HepG2 (cell line): Measurements from ENCODE around the gene WDR73. TPM values are rescaled to one million over a fixed set of nuclear protein-coding genes. Genes with fewer than 3 reads are reported as not detected.

Source experiments
- ATAC-seq: fragments of 200-7000 bp; cut with Tn5 transposase; 3 replicates; pipeline ENCODE4 v1.9.1; 2020; ENCODE audit warnings: mild to moderate bottlenecking, moderate library complexity
- BruUV-seq: library from RNA; stranded (reverse); fragments of 400-500 nt; replicated peaks from 2 replicates; lab custom pipeline; 2021; lab: Mats Ljungman, UMichigan
- CTCF ChIA-PET: fragments of 300-600 bp; formaldehyde crosslinking; extraction: SDS; loops from one replicate; lab custom pipeline; 2021; ENCODE audit warnings: low total read pairs, inconsistent platforms, low intra/inter-chr PET ratio; lab: Yijun Ruan, JAX
- POLR2A ChIA-PET: fragments of 350-600 bp; sonication (Branson Sonifier 250); formaldehyde crosslinking; loops from one replicate; lab custom pipeline; 2020; ENCODE audit warnings: antibody characterized with exemption, inconsistent platforms; lab: Yijun Ruan, JAX
- DNase-seq: peaks from one replicate; pipeline ENCODE4 v3.0.0-alpha.2; 2015; ENCODE audit warnings: low spot score
- FAIRE-seq: peaks from 3 replicates; lab custom pipeline; 2011; peaks lifted over from hg19 to GRCh38; lab: Jason Lieb, UNC
- H2AFZ ChIP-seq: one replicate; pipeline ENCODE4 v1.6.1; 2011; ENCODE audit warnings: low read length, inconsistent platforms
- H3K27ac ChIP-seq: fragments of 300-600 bp; 3 replicates; pipeline ENCODE4 v1.8.0; 2011; ENCODE audit warnings: mixed run types, mild to moderate bottlenecking, mixed read lengths, low read length, inconsistent platforms; ENCODE audit not compliant: insufficient read depth; ENCODE audit errors: extremely low read length
- H3K27me3 ChIP-seq, 2 experiments: fragments of 200-600 bp in 1 of 2; 2 replicates in 1 of 2; 3 replicates in 1 of 2; pipeline versions ENCODE4 v1.6.0 to v1.8.0; 2011; ENCODE audit warnings: low read length in 2 of 2, mild to moderate bottlenecking in 2 of 2, moderate library complexity in 2 of 2, inconsistent platforms in 1 of 2; ENCODE audit not compliant: insufficient read depth in 2 of 2, control insufficient read depth in 1 of 2
- H3K36me3 ChIP-seq, 2 experiments: fragments of 200-600 bp in 1 of 2; replicated peaks in 1 of 2; 2 replicates in 1 of 2; 3 replicates in 1 of 2; pipeline versions ENCODE4 v1.5.1 to v1.8.0; 2011; ENCODE audit warnings: low read length in 2 of 2, inconsistent platforms in 1 of 2; ENCODE audit not compliant: insufficient read depth in 2 of 2, control insufficient read depth in 1 of 2
- H3K4me1 ChIP-seq: 2 replicates; pipeline ENCODE4 v1.5.1; 2012; ENCODE audit warnings: low read length, inconsistent platforms; ENCODE audit not compliant: insufficient read depth
- H3K4me2 ChIP-seq: 2 replicates; pipeline ENCODE4 v1.6.0; 2011; ENCODE audit warnings: low read depth, low read length, inconsistent platforms
- H3K4me3 ChIP-seq, 3 experiments: fragments of 200-600 bp in 1 of 3; sonication (generic), shearing (Covaris generic) in 1 of 3; replicated peaks in 1 of 3; 2 replicates each; pipeline ENCODE4 v1.5.1; 2011 to 2016; ENCODE audit warnings: low read length in 3 of 3, inconsistent platforms in 2 of 3, low read depth in 2 of 3, mild to moderate bottlenecking in 2 of 3, control low read depth in 1 of 3, mixed read lengths in 1 of 3; ENCODE audit not compliant: insufficient read depth in 1 of 3
- H3K79me2 ChIP-seq: one replicate; pipeline ENCODE4 v1.6.1; 2011; ENCODE audit warnings: low read length, inconsistent platforms; ENCODE audit not compliant: insufficient read depth
- H3K9ac ChIP-seq: 2 replicates; pipeline ENCODE4 v1.6.0; 2011; ENCODE audit warnings: mild to moderate bottlenecking, low read depth, low read length, inconsistent platforms; ENCODE audit not compliant: insufficient read depth
- H3K9me3 ChIP-seq: 2 replicates; pipeline ENCODE4 v1.5.1; 2012; ENCODE audit warnings: mild to moderate bottlenecking, low read length
- H4K20me1 ChIP-seq: 2 replicates; pipeline ENCODE4 v1.6.0; 2011; ENCODE audit warnings: inconsistent platforms, mild to moderate bottlenecking, low read length, moderate library complexity; ENCODE audit not compliant: insufficient read depth
- KDM1A ChIP-seq: IDR thresholded peaks from 2 replicates; pipeline ENCODE4 v1.6.1; 2016; ENCODE audit warnings: missing compliant biosample characterization
- SP2 ChIP-seq: sonication (generic); formaldehyde crosslinking; IDR thresholded peaks from 2 replicates; pipeline ENCODE4 v1.5.1; 2020; ENCODE audit warnings: mild to moderate bottlenecking, missing genetic modification reagents
- ZNF318 ChIP-seq: sonication (generic); formaldehyde crosslinking; IDR thresholded peaks from 2 replicates; pipeline ENCODE4 v1.4.0; 2020; ENCODE audit warnings: mild to moderate bottlenecking, missing genetic modification reagents
- ZNF331 ChIP-seq: sonication (generic); formaldehyde crosslinking; IDR thresholded peaks from 2 replicates; pipeline ENCODE4 v1.4.0; 2020; ENCODE audit warnings: missing genetic modification reagents
- ZNF546 ChIP-seq: sonication (generic); formaldehyde crosslinking; conservative IDR thresholded peaks from 2 replicates; pipeline ENCODE4 v1.8.1; 2023; ENCODE audit warnings: mild to moderate bottlenecking, missing genetic modification reagents
- WGBS: methylation state at CpG from one replicate; pipeline ENCODE4 v1.1.6; 2017; ENCODE audit warnings: low lambda C conversion rate; 5-methylcytosine and 5-hydroxymethylcytosine counted together
- in situ Hi-C: cut with HindIII; loops from 2 replicates; pipeline ENCODE4 v1.10.0; 2017; ENCODE audit warnings: low pct_unique_long_range_greater_than_20kb; ENCODE audit not compliant: extremely low pct_ligation_motif_present
- intact Hi-C: fragments of 100-400 bp; cut with micrococcal nuclease; formaldehyde crosslinking; loops from one replicate; pipeline ENCODE4 v1.10.0; 2022; ENCODE audit not compliant: unreplicated experiment
- polyA plus RNA-seq, 8 experiments: library from polyadenylated mRNA; depleted of rRNA in 3 of 8; stranded (reverse) in 7 of 8; unstranded in 1 of 8; fragments of >200 nt; fragmentation: Illumina TruSeq in 4 of 8; extraction: Trizol in 4 of 8; gene quantifications; 2 replicates each; pipeline versions ENCODE4 v1.2.1 to v1.2.3, GENCODE V29; 2011 to 2016; ENCODE audit warnings: low read depth in 4 of 8, missing spikeins in 1 of 8, mixed read lengths in 1 of 8; ENCODE audit not compliant: insufficient read depth in 1 of 8
- total RNA-seq, 5 experiments: library from RNA; depleted of rRNA; stranded (reverse); fragments of >200 nt; fragmentation: Illumina TruSeq; extraction: Trizol; gene quantifications; 2 replicates each; pipeline ENCODE4 v1.2.3, GENCODE V29; 2016; ENCODE audit warnings: low read depth in 1 of 5

WDR73 gene
- total and polyA plus RNA-seq, 2 of the 13 experiments (the other 11 are each of a cell fraction or from before 2014, with no cell fraction given) = 20.0 to 35.5 TPM

GRCh38 chr15:84703808-84704207 is 49.7 kb upstream of the WDR73 start (continued):
- TF ChIP-seq ZNF318 (CRISPR knock-in tag) = no peak
- no peak for TF ChIP-seq SP2 (CRISPR knock-in tag)
- TF ChIP-seq KDM1A (CRISPR knock-in tag) = no peak

DNA sequence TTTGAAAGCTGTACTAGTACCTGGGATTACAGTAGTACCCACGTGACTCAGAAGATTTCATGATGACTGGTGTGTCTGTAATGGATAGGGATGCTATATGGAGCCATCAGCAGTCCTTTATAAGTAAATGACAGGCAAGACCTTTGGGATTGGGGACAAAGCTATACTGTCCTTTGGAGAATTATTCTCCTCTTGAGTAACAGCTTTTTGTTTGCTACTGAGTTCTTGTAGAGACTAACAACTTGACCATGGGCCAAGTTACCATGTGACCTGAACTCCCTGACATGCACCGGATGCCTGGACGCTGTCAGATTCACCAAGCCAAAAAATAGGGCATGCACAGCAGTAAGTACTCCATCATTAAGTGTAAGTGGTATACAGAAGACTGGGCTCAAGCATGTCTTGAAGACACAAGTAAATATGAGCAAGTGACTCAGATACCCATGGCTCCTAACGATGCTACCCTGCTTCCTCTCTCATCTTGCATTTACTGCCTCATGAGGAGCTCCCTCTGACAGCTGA is 48.9 kb upstream of the WDR73 start:
- WGBS = 96% methylated on average over 4 of the region's 4 CpGs
- TF ChIP-seq ZNF546 (CRISPR knock-in tag) = no peak
- no peak for TF ChIP-seq KDM1A (CRISPR knock-in tag)
- TF ChIP-seq ZNF331 (CRISPR knock-in tag) = no peak
- TF ChIP-seq ZNF318 (CRISPR knock-in tag) = no peak

More for the DNA sequence above, 48.9 kb upstream of the WDR73 start:
- CTCF ChIA-PET = no interaction called here
- ATAC-seq (no peak), DNase-seq (no peak), FAIRE-seq (no peak)
- H3K4me1 ChIP-seq = peaks cover 13% of the 10 kb centered on the region; the same call in 1 of the 2 replicates
- BruUV-seq = no TSS peak
- no peak overlapping the region for H3K27ac ChIP-seq
- no peak overlapping the region for H3K4me3 ChIP-seq
- H2AFZ ChIP-seq = no peak overlapping the region
- no peak overlapping the region for H3K9ac ChIP-seq
- H4K20me1 ChIP-seq = peaks cover 5% of the 10 kb centered on the region
- in situ Hi-C loops (no loop called here), intact Hi-C loops (no loop called here)
- POLR2A ChIA-PET = interaction anchor here (0.6 to 1.5 kb wide), 2 partner anchors 13 to 115 kb away, joined by 3 to 8 read pairs; partner anchors contain the start of gene SEC11A
- no peaks in the 10 kb centered on the region for H3K9me3 ChIP-seq
- H3K79me2 ChIP-seq = peaks cover 89% of the 10 kb centered on the region
- peaks cover 2 to 10% of the 10 kb centered on the region in 2 experiments; a peak in 3 of 5 replicates for H3K36me3 ChIP-seq
- no peaks in the 10 kb centered on the region for H3K27me3 ChIP-seq
- H3K4me2 ChIP-seq = no peak overlapping the region
